ENCODE data around the gene UCK2.

DNA sequence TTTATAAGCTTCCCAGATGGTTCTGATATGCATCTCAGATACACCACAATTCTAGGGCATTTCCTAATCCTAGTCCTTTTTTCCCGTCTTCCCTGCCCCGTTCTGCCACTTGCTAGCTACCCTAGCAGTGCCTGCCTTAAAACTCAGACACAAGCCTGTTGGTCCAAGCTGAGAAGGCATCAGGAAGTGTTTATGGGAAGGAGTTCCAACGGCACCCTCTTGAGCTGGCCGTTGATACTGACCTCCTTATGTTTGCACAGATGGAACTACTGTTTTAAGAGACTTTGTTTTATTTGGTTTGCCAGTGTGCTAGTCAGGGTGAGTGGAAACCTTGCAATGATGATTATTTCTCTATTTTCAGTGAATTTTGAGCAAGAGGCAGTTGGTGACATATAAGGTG is 67.2 kb downstream of the UCK2 start:
- TF ChIP-seq POLR2AphosphoS5 (IDR thresholded peaks at IDR 0.05; ENCODE audit: insufficient read depth in 1 of 2, low read depth in 1 of 2) = no peak
- TF ChIP-seq, protein P1, sequence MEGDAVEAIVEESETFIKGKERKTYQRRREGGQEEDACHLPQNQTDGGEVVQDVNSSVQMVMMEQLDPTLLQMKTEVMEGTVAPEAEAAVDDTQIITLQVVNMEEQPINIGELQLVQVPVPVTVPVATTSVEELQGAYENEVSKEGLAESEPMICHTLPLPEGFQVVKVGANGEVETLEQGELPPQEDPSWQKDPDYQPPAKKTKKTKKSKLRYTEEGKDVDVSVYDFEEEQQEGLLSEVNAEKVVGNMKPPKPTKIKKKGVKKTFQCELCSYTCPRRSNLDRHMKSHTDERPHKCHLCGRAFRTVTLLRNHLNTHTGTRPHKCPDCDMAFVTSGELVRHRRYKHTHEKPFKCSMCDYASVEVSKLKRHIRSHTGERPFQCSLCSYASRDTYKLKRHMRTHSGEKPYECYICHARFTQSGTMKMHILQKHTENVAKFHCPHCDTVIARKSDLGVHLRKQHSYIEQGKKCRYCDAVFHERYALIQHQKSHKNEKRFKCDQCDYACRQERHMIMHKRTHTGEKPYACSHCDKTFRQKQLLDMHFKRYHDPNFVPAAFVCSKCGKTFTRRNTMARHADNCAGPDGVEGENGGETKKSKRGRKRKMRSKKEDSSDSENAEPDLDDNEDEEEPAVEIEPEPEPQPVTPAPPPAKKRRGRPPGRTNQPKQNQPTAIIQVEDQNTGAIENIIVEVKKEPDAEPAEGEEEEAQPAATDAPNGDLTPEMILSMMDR (IDR thresholded peaks at IDR 0.05) = no peak
